B cell (primary cell): Measurements from ENCODE around the gene LATS2.

Source experiments
- EZH2 ChIP-seq: IDR thresholded peaks from 2 replicates; pipeline ENCODE4 v1.6.1; 2012; ENCODE audit warnings: borderline replicate concordance, low read depth, mild to moderate bottlenecking, moderate library complexity, low read length; ENCODE audit not compliant: insufficient read depth, poor library complexity, severe bottlenecking
- TF ChIP-seq, protein P1 (sequence below): fragments of 200-600 bp; IDR thresholded peaks from one replicate; pipeline ENCODE4 v1.8.0; 2022; ENCODE audit warnings: antibody characterized with exemption, mild to moderate bottlenecking

DNA sequence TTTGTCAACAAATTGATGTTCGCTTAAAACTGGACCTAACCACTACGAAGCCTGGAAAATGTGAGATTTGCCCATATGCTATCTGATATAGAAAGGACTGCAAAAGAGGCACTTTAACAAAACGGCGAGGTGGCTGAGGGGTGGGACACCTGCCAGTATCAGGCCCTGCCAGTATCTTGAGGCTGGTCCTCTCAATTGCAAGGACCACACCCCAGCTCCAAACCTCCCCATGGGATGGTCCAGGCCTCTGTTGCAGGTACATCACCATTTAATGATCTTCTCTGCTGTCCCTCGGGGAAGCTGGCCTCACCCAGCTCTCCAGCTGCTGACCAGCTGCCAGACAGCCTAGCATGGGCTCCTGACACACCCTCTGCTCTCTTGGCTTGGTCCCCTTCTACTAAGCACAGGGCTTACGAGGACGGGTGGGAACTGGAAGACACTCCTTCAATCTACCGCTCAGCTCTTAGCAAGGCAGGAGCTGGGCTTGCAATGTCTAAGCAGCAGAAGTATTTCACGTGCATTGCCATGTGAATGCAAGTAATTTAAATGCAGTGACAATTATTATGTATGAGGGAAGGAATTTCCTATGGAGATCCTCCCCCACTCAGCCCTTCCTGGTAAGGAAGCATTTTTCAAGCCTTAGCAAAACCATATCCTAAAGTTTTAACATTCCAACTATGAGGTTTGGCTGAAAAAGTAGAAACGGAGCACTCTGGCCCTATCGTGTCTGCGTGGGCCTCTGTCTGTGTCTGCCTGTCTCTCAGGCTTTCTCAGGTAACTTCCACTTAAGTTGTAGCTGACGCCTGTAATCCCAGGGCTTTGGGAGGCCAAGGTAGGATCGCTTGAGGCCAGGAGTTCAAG lies 63.9 kb downstream of the LATS2 start:
- TF ChIP-seq, protein P1, sequence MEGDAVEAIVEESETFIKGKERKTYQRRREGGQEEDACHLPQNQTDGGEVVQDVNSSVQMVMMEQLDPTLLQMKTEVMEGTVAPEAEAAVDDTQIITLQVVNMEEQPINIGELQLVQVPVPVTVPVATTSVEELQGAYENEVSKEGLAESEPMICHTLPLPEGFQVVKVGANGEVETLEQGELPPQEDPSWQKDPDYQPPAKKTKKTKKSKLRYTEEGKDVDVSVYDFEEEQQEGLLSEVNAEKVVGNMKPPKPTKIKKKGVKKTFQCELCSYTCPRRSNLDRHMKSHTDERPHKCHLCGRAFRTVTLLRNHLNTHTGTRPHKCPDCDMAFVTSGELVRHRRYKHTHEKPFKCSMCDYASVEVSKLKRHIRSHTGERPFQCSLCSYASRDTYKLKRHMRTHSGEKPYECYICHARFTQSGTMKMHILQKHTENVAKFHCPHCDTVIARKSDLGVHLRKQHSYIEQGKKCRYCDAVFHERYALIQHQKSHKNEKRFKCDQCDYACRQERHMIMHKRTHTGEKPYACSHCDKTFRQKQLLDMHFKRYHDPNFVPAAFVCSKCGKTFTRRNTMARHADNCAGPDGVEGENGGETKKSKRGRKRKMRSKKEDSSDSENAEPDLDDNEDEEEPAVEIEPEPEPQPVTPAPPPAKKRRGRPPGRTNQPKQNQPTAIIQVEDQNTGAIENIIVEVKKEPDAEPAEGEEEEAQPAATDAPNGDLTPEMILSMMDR: no peak
- TF ChIP-seq EZH2: no peak
